Common myeloid progenitor, CD34-positive (primary cell): ENCODE data around the gene SELENOK. TPM values are rescaled to one million over a fixed set of nuclear protein-coding genes. Genes with fewer than 3 reads are reported as not detected.

ENCODE experiments used
- CTCF ChIA-PET: fragments of 350-600 bp; sonication (Branson Sonifier 250); formaldehyde crosslinking; loops from one replicate; lab custom pipeline; 2021; ENCODE audit warnings: antibody characterized with exemption; lab: Charles Lee
- POLR2A ChIA-PET: fragments of 350-600 bp; sonication (Branson Sonifier 250); formaldehyde crosslinking; loops from one replicate; lab custom pipeline; 2021; ENCODE audit warnings: antibody characterized with exemption; lab: Charles Lee
- DNase-seq, 3 donors: peaks; one replicate each; pipeline versions ENCODE4 v3.0.0 to v3.0.0-alpha.2; 2013
- H3K27ac ChIP-seq, 2 experiments: 1 replicate in 1 of 2; 2 replicates in 1 of 2; pipeline ENCODE4 v1.7.0; 2013; ENCODE audit warnings: inconsistent platforms in 2 of 2, low read length in 2 of 2, mild to moderate bottlenecking in 2 of 2, low read depth in 1 of 2, moderate library complexity in 1 of 2; ENCODE audit not compliant: severe bottlenecking in 2 of 2, insufficient read depth in 1 of 2, poor library complexity in 1 of 2
- H3K27me3 ChIP-seq, 5 experiments: replicated peaks in 2 of 5; 1 replicate in 3 of 5; 2 replicates in 2 of 5; pipeline versions ENCODE4 v1.6.1 to v1.7.0; 2013; ENCODE audit warnings: low read length in 4 of 5, mild to moderate bottlenecking in 2 of 5, moderate library complexity in 2 of 5, inconsistent platforms in 1 of 5; ENCODE audit not compliant: insufficient read depth in 5 of 5, control insufficient read depth in 4 of 5
- H3K36me3 ChIP-seq, 4 experiments: 1 replicate in 2 of 4; 2 replicates in 2 of 4; pipeline versions ENCODE4 v1.6.1 to v1.7.0; 2013; ENCODE audit warnings: low read length in 3 of 4, control low read depth in 1 of 4, mild to moderate bottlenecking in 1 of 4; ENCODE audit not compliant: control insufficient read depth in 4 of 4, insufficient read depth in 4 of 4
- H3K4me1 ChIP-seq, 4 experiments: 1 replicate in 3 of 4; 2 replicates in 1 of 4; pipeline versions ENCODE4 v1.6.1 to v1.7.1; 2013; ENCODE audit warnings: low read length in 3 of 4, mild to moderate bottlenecking in 3 of 4, control low read depth in 1 of 4, inconsistent platforms in 1 of 4, moderate library complexity in 1 of 4; ENCODE audit not compliant: control insufficient read depth in 4 of 4, insufficient read depth in 4 of 4; ENCODE audit errors: control extremely low read depth in 1 of 4
- H3K4me3 ChIP-seq, 7 experiments: 1 replicate in 4 of 7; 2 replicates in 3 of 7; pipeline versions ENCODE4 v1.5.1 to v1.7.0; 2013; ENCODE audit warnings: mild to moderate bottlenecking in 7 of 7, low read length in 6 of 7, moderate library complexity in 6 of 7, inconsistent platforms in 2 of 7, low read depth in 2 of 7, control low read depth in 1 of 7; ENCODE audit not compliant: insufficient read depth in 4 of 7, control insufficient read depth in 1 of 7; ENCODE audit errors: extremely low read depth in 1 of 7
- H3K9me3 ChIP-seq, 5 experiments: 1 replicate in 4 of 5; 2 replicates in 1 of 5; pipeline versions ENCODE4 v1.6.1 to v1.7.1; 2013; ENCODE audit warnings: low read length in 4 of 5, mild to moderate bottlenecking in 2 of 5, inconsistent platforms in 1 of 5, low read depth in 1 of 5, moderate library complexity in 1 of 5; ENCODE audit not compliant: control insufficient read depth in 4 of 5, insufficient read depth in 2 of 5; ENCODE audit errors: control extremely low read depth in 1 of 5
- WGBS: methylation state at CpG from one replicate; pipeline ENCODE4 v1.1.5; 2013; ENCODE audit not compliant: insufficient coverage; 5-methylcytosine and 5-hydroxymethylcytosine counted together
- polyA plus RNA-seq: library from polyadenylated mRNA; unstranded; fragments of 120-200 nt; gene quantifications from one replicate; pipeline ENCODE4 v1.2.1, GENCODE V29; 2013

SELENOK gene
- 65.8 TPM for polyA plus RNA-seq

DNA sequence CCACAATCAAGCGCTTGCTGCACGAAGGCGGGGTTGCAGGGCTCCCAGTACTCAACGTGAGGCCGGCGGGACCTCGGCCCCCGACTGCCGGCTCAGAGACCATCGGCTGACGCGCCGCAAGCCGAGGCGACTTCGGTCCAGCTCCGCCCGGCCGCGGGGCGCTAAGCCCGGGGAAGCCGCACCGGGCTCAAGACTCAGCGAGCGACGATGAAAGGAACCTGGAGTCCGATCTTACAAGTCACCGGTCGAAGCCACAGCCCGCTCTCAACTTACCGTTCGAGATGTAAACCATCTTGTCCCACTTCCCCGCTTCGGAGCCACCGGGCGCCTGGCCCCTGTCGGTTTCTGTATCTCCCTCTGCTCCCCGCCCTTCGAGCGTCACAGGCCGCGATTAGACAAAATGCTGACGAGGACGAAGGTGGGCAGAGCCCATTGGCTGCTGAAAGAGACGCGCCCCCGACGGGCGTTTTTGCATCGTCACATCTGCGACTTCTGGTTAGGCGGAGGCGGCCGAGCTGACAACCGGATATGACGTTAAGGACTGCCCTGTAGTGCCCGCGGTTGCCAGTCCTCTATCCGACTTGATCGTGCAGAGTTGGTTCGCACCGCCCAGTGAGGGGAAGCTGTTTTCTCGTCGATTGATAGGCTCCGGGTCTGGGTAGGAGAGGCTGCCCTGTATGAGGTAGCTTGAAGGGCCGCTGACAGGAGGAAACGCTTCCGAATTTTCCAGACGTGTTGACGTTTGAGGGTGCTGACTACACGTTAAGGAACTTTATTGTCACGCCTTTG, at the start of gene SELENOK:
TSS of gene SELENOK (minus strand) at position 363 of the 789 bp plus-strand sequence.
- ChIA-PET CTCF (interaction anchor here (1.1 to 1.9 kb wide), 2 partner anchors 12 to 39 kb away, joined by 3 to 5 read pairs; no protein-coding TSS in a partner anchor), POLR2A (interaction anchor here (0.6 to 1.8 kb wide), 2 partner anchors 11 to 184 kb away, joined by 3 to 12 read pairs; partner anchors contain the start of gene ACTR8)
- WGBS: under 1% methylated on average over 70 of the region's 73 CpGs
- peak within 1 kb of the TSS; percentile 84 to 96 (median 94) for H3K4me3 ChIP-seq
- peaks cover 12 to 19% (median 16%) of the 10 kb centered on the region in 4 experiments for H3K4me1 ChIP-seq
- H3K27me3 ChIP-seq: peaks cover 3 to 17% (median 8%) of the 10 kb centered on the region in 5 experiments
- peaks cover 4 to 13% (median 8%) of the 10 kb centered on the region in 4 experiments for H3K36me3 ChIP-seq
- peak within 1 kb of the TSS; percentile 93 to 97 for H3K27ac ChIP-seq
- peak; percentile 99 to 100 (median 100) for DNase-seq
- peaks cover 0 to 2% (median 0%) of the 10 kb centered on the region in 5 experiments for H3K9me3 ChIP-seq

DNA sequence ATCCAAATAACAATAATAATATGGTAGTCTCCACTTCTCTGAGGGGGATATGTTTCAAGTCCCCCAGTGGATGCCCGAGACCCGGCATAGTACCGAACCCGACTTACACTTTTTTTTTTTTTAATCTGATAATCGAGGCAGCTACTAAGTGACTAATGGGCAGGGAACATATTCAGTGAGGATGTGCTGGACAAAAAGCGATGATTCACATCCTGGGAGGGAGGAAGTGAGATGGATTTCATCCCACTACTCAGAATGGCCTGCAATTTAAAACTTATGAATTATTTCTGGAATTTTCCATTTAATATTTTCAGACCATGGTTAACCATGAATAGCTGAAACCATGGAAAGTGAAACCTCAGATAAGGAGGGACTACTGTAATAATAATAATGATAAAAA, 49.5 kb upstream of the SELENOK start:
- H3K27ac ChIP-seq: no peak overlapping the region
- CTCF ChIA-PET: interaction anchor here (0.8 to 1.4 kb wide), 3 partner anchors 10 to 433 kb away, joined by 3 to 4 read pairs (median 3); no protein-coding TSS in a partner anchor
- H3K4me3 ChIP-seq: no peak overlapping the region
- no CpG with 5 or more reads among the region's 6 CpGs for WGBS
- H3K4me1 ChIP-seq: no peaks in the 10 kb centered on the region
- no peaks in the 10 kb centered on the region for H3K36me3 ChIP-seq
- DNase-seq: no peak
- POLR2A ChIA-PET: no interaction called here
- H3K27me3 ChIP-seq: peaks cover 0 to 27% (median 6%) of the 10 kb centered on the region in 5 experiments
- peaks cover 0 to 7% (median 4%) of the 10 kb centered on the region in 5 experiments for H3K9me3 ChIP-seq

DNA sequence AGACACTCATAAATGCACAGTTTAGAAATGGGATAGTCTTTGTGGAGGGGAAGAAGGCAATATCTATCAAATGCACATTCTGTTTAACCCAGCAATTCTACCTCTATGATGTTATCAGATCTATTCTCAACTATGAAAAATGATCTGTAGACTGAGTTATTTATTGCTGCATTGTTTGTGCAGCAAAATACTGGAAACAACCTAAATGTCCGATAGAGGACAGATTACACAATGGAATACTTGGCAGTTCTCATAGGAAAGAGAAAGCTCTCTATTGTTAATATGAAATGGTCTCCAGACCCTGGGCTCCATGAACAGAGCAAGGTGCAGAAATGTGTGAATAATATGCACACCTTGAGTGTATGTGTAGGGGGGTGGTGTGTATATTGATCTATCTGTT, 49.0 kb upstream of the SELENOK start:
- no peak overlapping the region for H3K4me3 ChIP-seq
- CTCF ChIA-PET: no interaction called here
- H3K27ac ChIP-seq: no peak overlapping the region
- H3K36me3 ChIP-seq: no peaks in the 10 kb centered on the region
- peaks cover 0 to 3% (median 0%) of the 10 kb centered on the region in 5 experiments for H3K9me3 ChIP-seq
- 23% methylated on average over 1 of the region's 1 CpG for WGBS
- DNase-seq: no peak
- peaks cover 0 to 27% (median 6%) of the 10 kb centered on the region in 5 experiments for H3K27me3 ChIP-seq
- POLR2A ChIA-PET: no interaction called here
- no peaks in the 10 kb centered on the region for H3K4me1 ChIP-seq

DNA sequence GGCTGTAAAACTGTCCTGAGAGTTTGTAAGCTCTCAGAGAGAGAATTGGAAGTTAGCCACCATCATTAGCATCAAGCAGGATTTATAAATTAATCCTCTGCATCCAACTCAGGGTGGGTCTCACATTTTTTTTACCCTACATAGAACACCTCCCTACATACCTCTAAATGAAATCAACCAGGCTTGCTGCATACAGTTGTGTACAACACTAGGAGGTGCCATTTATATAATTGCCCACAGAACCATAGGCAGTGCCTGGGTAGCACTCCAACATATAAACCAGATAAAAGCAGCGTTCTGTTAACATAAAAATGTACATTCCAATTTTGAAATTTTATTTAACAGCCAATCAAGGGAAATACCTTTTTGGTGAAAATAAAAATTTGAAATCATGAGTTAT, 48.2 kb upstream of the SELENOK start:
- Histone ChIP-seq H3K27ac (no peak overlapping the region), H3K36me3 (no peaks in the 10 kb centered on the region), H3K9me3 (peaks cover 0 to 5% (median 0%) of the 10 kb centered on the region in 5 experiments), H3K4me3 (no peak overlapping the region), H3K4me1 (no peaks in the 10 kb centered on the region), H3K27me3 (peaks cover 0 to 27% (median 6%) of the 10 kb centered on the region in 5 experiments)
- WGBS: no CpG with 5 or more reads among the region's 1 CpG
- DNase-seq: no peak
- ChIA-PET CTCF (interaction anchor here (1.3 to 4.3 kb wide), 3 partner anchors 38 to 434 kb away, joined by 3 to 26 read pairs (median 4); no protein-coding TSS in a partner anchor), POLR2A (no interaction called here)

DNA sequence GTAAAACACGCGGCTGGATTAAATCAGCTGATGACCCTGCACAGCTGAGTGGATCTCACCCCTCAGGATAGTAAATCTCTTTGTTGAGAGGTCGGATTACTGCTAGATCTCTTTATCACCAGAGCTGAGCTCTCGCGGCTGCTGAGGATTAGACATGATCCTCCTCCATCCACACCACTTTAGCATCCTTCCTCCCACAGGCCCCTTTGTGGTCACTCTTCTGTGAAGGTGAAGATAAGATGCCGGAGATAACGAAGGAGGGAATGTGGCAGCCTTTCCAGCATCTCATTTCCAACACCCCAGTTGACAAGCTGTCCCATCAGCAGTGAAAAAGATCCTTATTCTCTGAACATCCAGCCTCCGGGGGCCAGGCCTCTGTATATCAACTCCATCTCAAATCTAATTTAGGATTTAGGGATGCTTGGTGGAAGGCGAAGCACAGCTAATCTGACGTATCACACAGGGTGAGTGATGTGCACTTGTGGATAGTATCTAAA, 47.5 kb upstream of the SELENOK start:
- Histone ChIP-seq H3K4me1 (no peaks in the 10 kb centered on the region), H3K4me3 (no peak overlapping the region), H3K27ac (no peak overlapping the region), H3K27me3 (peaks cover 0 to 27% (median 6%) of the 10 kb centered on the region in 5 experiments), H3K36me3 (no peaks in the 10 kb centered on the region), H3K9me3 (peaks cover 0 to 5% (median 3%) of the 10 kb centered on the region in 5 experiments)
- CTCF ChIA-PET: interaction anchor here (1.1 to 4.3 kb wide), 8 partner anchors 10 to 1236 kb away, joined by 3 to 26 read pairs (median 4); no protein-coding TSS in a partner anchor
- POLR2A ChIA-PET: no interaction called here
- no peak for DNase-seq
- WGBS: 42% methylated on average over 4 of the region's 10 CpGs

DNA sequence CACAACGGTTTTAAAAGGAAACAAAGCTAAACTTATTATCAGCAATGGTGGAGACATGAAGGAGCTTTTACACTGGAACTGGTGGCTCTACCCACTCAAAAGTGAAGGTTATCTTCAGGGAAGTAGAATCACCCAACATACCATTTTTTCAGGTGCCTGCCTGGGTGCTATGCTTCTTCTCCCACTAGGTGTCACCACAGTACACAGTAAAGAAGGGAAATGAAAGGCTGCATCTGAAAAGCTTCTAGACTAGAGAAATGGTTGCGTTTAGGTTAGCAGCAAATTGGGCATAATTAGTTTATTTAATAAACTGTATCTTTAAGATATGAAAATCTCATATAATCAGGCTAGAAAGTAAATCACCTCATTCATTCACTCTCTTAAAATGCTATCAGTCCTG, 47.0 kb upstream of the SELENOK start:
- H3K4me3 ChIP-seq: no peak overlapping the region

More for the DNA sequence above, 47.0 kb upstream of the SELENOK start:
- Histone ChIP-seq H3K4me1 (no peaks in the 10 kb centered on the region), H3K36me3 (no peaks in the 10 kb centered on the region), H3K27ac (no peak overlapping the region), H3K9me3 (peaks cover 0 to 5% (median 4%) of the 10 kb centered on the region in 5 experiments), H3K27me3 (peaks cover 0 to 27% (median 6%) of the 10 kb centered on the region in 5 experiments)
- no CpG with 5 or more reads among the region's 2 CpGs for WGBS
- ChIA-PET CTCF (interaction anchor here (1.0 to 4.3 kb wide), 11 partner anchors 10 to 1237 kb away, joined by 3 to 26 read pairs (median 4); no protein-coding TSS in a partner anchor), POLR2A (no interaction called here)
- DNase-seq: peak; percentile 33 to 65 (median 60)
